Activated CD8-positive, alpha-beta T cell treated with anti-CD3 and anti-CD28 coated beads, Interleukin-2, amount 10 ng/mL, durations not matched to agents 7 days and 5 days (primary cell): ENCODE data around the gene CLIP1. TPM values are rescaled to one million over a fixed set of nuclear protein-coding genes. Genes with fewer than 3 reads are reported as not detected.
"Not testable (repeated sequence)": the region's sequence is repeated elsewhere in the genome, so short reads cannot be mapped to it uniquely, and the experiment has no call there.

Experiments
- ATAC-seq: fragments of 150-1000 bp; cut with Tn5 transposase; one replicate; pipeline ENCODE4 v1.10.0; 2021; ENCODE audit warnings: moderate library complexity
- CTCF ChIA-PET: fragments of 350-600 bp; sonication (Branson Sonifier 250); formaldehyde crosslinking; loops from one replicate; lab custom pipeline; 2021; ENCODE audit warnings: antibody characterized with exemption; lab: Charles Lee
- POLR2A ChIA-PET: fragments of 350-600 bp; sonication (Branson Sonifier 250); formaldehyde crosslinking; loops from one replicate; lab custom pipeline; 2021; ENCODE audit warnings: antibody characterized with exemption; lab: Charles Lee
- DNase-seq: peaks from one replicate; pipeline ENCODE4 v3.0.0-alpha.2; 2020
- H3K27ac Mint-ChIP-seq: one replicate; pipeline ENCODE4 v1.8.0; 2021; ENCODE audit warnings: mild to moderate bottlenecking, mixed read lengths
- H3K27me3 Mint-ChIP-seq: one replicate; pipeline ENCODE4 v1.8.0; 2021; ENCODE audit warnings: low read depth, mixed read lengths
- H3K36me3 Mint-ChIP-seq: one replicate; pipeline ENCODE4 v1.8.0; 2021; ENCODE audit warnings: low read depth, mixed read lengths
- H3K4me1 Mint-ChIP-seq: one replicate; pipeline ENCODE4 v1.8.0; 2021; ENCODE audit warnings: low read depth, mixed read lengths
- H3K4me3 Mint-ChIP-seq: one replicate; pipeline ENCODE4 v1.8.0; 2021; ENCODE audit warnings: mild to moderate bottlenecking, mixed read lengths
- H3K9me3 Mint-ChIP-seq: one replicate; pipeline ENCODE4 v1.8.0; 2022; ENCODE audit warnings: mixed read lengths; ENCODE audit not compliant: insufficient read depth
- total RNA-seq, 2 experiments: library from RNA; stranded (reverse); gene quantifications; one replicate each; pipeline ENCODE4 v1.2.3, GENCODE V29; 2021

CLIP1 gene
- total RNA-seq, 2 experiments from 2014 or later, result 61.4 to 63.2 TPM

DNA sequence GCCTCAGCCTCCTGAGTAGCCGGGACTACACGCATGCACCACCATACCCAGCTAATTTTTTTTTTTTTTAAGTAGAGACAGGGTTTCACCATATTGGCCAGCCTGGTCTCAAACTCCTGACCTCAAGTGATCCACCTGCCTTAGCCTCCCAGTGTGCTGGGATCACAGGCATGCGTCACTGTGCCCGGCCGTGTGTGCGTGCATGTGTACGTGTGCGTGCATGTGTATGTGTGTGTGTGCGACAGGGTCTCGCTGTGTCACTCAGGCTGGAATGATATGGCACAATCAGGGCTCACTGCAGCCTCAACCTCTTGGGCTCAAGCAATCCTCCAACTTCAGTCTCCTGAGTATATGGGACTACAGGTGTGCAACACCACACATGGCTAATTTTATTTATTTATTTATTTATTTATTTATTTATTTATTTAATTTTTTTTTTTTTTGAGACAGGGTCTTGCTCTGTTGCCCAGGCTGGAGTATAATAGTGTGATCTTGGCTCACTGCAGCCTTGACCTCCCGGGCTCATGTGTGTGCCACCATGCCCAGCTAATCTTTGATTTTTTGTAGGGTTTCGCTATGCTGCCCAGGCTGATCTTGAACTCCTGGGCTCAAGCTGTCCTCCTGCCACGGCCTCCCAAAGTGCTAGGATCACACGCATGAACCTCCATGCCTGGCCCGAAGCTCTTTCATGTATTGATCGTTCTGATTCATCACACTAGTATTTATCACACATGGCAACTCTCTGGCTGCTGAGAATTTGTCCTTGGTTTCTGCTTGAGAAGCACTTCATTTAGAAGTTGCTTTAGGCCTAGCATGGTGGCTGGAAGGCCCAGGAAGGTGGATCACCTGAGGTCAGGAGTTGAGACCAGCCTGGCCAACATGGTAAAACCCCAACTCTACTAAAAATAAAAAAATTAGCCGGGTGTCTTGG, 35.9 kb upstream of the CLIP1 start:
- DNase-seq (no peak), ATAC-seq (no peak)
- H3K4me1 Mint-ChIP-seq, result peaks cover 24% of the 10 kb centered on the region
- no peaks in the 10 kb centered on the region for H3K27me3 Mint-ChIP-seq
- no peaks in the 10 kb centered on the region for H3K36me3 Mint-ChIP-seq
- POLR2A ChIA-PET, result no interaction called here
- H3K27ac Mint-ChIP-seq, result peak overlapping the region; percentile 39
- CTCF ChIA-PET, result interaction anchor here (0.7 to 2.5 kb wide), 3 partner anchors 13 to 45 kb away, joined by 3 to 7 read pairs (median 4); no protein-coding TSS in a partner anchor
- H3K9me3 Mint-ChIP-seq, result no peaks in the 10 kb centered on the region
- H3K4me3 Mint-ChIP-seq, result no peak overlapping the region

DNA sequence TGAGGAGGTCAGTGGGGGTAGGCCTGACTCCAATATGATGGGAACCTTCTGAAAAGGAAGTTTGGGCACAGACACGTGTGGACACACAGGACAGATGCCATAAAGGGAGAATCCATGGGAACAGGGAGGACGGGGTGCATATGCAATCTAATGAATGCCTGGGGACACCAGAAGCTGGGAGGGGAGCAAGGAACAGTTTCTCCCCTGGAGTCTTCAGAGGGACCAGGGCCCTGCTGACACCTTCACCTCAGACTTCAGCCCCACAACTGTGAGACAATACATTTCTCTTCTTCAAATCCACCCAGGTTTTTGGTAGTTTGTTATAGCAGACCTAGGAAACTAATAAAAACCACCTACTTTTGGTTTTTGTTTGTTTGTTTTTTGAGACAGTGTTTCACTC, 35.2 kb upstream of the CLIP1 start:
- Mint-ChIP-seq H3K9me3 (no peaks in the 10 kb centered on the region), H3K27ac (peak overlapping the region; percentile 39), H3K36me3 (no peaks in the 10 kb centered on the region), H3K4me3 (no peak overlapping the region), H3K27me3 (no peaks in the 10 kb centered on the region), H3K4me1 (peaks cover 31% of the 10 kb centered on the region)
- CTCF ChIA-PET, result interaction anchor here (1.1 kb wide), 1 partner anchor 44 kb away, joined by 3 read pairs; no protein-coding TSS in a partner anchor
- ATAC-seq (no peak), DNase-seq (no peak)
- POLR2A ChIA-PET, result no interaction called here

DNA sequence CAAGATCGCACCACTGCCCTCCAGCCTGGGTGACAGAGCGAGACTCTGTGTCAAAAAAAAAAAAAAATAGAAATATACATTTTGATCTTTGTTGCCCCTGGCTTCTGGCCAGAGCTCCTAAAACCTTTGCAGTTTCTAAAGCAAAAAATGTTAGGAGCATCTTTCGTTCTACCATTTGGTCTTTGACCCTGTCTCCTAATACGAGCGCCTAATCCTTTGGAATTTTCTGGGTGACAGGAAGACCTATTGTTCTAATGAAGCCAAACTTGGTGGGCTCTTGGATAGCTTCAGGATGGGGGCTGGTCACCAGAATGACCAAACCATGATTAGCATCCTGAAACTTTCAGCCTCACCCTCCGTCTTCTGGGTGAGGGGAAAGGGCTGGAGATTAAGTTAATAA, 32.3 kb upstream of the CLIP1 start:
- no peaks in the 10 kb centered on the region for H3K36me3 Mint-ChIP-seq
- no peak for DNase-seq
- no peak overlapping the region for H3K4me3 Mint-ChIP-seq
- no peaks in the 10 kb centered on the region for H3K27me3 Mint-ChIP-seq
- no peak for ATAC-seq
- no peaks in the 10 kb centered on the region for H3K9me3 Mint-ChIP-seq
- H3K27ac Mint-ChIP-seq, result no peak overlapping the region
- peaks cover 39% of the 10 kb centered on the region for H3K4me1 Mint-ChIP-seq
- ChIA-PET CTCF (interaction anchor here (1.1 to 1.5 kb wide), 2 partner anchors 18 to 55 kb away, joined by 4 to 6 read pairs; no protein-coding TSS in a partner anchor), POLR2A (no interaction called here)

DNA sequence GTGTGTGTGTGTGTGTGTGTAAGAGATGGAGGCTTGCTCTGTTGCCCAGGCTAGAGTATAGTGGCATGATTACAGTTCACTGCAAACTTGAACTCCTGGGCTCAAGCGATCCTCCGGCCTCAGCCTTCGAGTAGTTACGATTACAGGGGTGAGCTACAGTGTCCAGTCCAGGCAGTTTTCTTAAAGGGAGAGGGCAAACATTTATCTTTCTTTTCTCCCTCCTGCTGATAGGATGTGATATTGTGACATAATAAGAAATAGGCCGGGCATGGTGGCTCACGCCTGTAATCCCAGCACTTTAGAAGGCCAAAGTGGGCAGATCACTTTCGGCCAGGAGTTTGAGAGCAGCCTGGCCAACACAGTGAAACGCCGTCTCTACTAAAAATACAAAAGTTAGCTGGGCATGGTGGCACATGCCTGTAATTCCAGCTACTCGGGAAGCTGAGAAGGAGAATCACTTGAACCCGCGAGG, 31.8 kb upstream of the CLIP1 start:
- Mint-ChIP-seq H3K9me3 (no peaks in the 10 kb centered on the region), H3K4me3 (no peak overlapping the region), H3K4me1 (peaks cover 39% of the 10 kb centered on the region), H3K27me3 (no peaks in the 10 kb centered on the region), H3K36me3 (no peaks in the 10 kb centered on the region), H3K27ac (peak overlapping the region; percentile 98)
- ATAC-seq, result no peak
- CTCF ChIA-PET, result interaction anchor here (1.1 kb wide), 1 partner anchor 54 kb away, joined by 4 read pairs; no protein-coding TSS in a partner anchor
- POLR2A ChIA-PET, result no interaction called here
- no peak for DNase-seq

DNA sequence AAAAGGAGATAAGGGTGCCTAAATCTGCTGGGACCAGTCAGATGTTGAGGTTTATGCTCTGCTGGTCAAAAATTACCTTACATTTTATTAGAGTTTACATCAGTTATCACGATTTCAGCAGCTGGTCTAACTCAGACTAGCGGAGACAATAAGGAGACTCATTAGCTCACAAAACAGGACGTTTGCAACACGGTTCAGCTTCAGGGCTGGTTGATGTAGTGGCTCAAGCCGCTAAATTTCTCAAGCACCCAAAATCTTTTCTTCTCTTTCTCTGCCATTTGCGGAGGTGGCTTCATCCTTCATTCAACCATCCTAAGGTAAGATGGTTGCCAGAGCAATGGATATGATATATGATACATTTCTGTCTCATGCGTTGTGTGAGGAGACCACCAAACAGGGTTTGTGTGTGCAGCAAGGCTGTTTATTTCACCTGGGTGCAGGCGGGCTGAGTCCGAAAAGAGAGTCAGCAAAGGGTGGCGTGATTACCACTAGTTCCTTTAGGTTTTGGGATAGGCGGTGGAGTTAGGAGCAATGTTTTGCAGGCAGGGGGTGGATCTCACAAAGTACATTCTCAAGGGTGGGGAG, 30.3 kb upstream of the CLIP1 start:
- peak overlapping the region; percentile 65 for H3K4me3 Mint-ChIP-seq
- peaks cover 37% of the 10 kb centered on the region for H3K4me1 Mint-ChIP-seq
- peak overlapping the region; percentile 98 for H3K27ac Mint-ChIP-seq
- ATAC-seq, result peak; percentile 15
- DNase-seq, result peak; percentile 26
- CTCF ChIA-PET, result interaction anchor here (0.9 to 1.6 kb wide), 6 partner anchors 15 to 116 kb away, joined by 3 to 16 read pairs (median 4); no protein-coding TSS in a partner anchor
- POLR2A ChIA-PET, result interaction anchor here (0.7 to 2.0 kb wide), 3 partner anchors 19 to 74 kb away, joined by 3 to 8 read pairs (median 3); partner anchors contain the start of genes KNTC1, RSRC2 and ZCCHC8
- H3K9me3 Mint-ChIP-seq, result no peaks in the 10 kb centered on the region
- H3K27me3 Mint-ChIP-seq, result no peaks in the 10 kb centered on the region
- no peaks in the 10 kb centered on the region for H3K36me3 Mint-ChIP-seq

DNA sequence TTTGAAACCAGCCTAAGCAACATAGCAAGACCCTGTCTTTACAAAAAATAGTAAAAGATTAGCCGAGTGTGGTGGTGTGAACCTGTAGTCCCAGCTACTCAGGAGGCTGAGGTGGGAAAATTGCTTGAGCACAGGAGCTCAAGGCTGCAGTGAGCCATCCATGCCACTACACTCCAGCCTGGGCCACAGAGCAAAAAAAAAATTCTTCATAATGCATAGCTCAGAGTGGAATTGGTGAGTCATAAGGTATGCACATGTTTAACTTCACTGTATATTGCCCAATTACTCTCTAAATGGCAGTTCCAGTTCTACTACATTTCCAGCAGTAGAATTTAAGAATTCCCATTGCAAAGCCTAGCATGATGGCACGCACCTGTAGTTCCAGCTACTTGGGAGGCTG, 26.8 kb upstream of the CLIP1 start:
- Mint-ChIP-seq H3K4me3 (no peak overlapping the region), H3K27me3 (peaks cover 2% of the 10 kb centered on the region), H3K27ac (no peak overlapping the region), H3K9me3 (no peaks in the 10 kb centered on the region), H3K36me3 (no peaks in the 10 kb centered on the region), H3K4me1 (peaks cover 24% of the 10 kb centered on the region)
- ATAC-seq (no peak), DNase-seq (no peak)
- ChIA-PET CTCF (interaction anchor here (0.5 to 4.1 kb wide), 5 partner anchors 22 to 1225 kb away, joined by 3 to 20 read pairs (median 3); partner anchors contain the start of gene CLIP1), POLR2A (interaction anchor here (0.6 kb wide), 1 partner anchor 51 kb away, joined by 3 read pairs; no protein-coding TSS in a partner anchor)

DNA sequence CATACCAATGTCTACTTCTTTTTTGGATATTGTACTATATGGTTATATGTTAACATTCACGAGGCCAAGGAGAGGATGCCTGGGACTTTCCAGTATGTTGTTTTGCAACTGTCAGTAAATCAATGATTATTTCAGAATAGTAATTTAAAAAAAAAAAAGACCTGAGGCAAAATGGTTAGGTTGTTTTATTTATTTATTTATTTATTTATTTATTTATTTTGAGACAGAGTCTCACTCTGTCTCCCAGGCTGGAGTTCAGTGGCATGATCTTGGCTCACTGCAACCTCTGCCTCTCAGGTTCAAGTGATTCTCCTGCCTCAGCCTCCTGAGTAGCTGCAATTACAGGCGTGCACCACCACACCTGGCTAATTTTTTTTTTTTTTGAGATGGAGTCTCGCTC, 25.4 kb upstream of the CLIP1 start:
- ATAC-seq, DNase-seq, H3K27ac Mint-ChIP-seq, H3K4me3 Mint-ChIP-seq, H3K9me3 Mint-ChIP-seq, H3K36me3 Mint-ChIP-seq, H3K27me3 Mint-ChIP-seq, POLR2A ChIA-PET, H3K4me1 Mint-ChIP-seq: not testable (repeated sequence)
- CTCF ChIA-PET, result interaction anchor here (0.9 to 4.1 kb wide), 3 partner anchors 24 to 207 kb away, joined by 3 to 20 read pairs (median 5); no protein-coding TSS in a partner anchor

DNA sequence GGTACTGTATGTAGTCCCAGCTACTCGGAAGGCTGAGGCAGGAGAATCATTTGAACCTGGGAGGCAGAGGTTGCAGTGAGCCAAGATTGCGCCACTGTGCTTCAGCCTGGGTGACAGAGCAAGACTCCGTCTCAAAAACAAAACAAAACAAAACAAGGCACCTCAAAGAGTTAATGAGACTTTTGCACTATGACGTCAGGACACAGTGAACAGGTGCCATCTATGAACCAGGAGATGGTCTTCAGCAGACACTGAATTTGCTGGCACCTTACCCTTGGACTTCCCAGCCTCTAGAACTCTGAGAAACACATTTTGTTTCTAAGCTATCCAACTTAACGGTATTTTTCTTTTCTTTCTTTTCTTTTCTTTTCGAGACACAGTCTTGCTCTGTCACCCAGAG, 23.9 kb upstream of the CLIP1 start:
- H3K27ac Mint-ChIP-seq, H3K4me3 Mint-ChIP-seq, H3K4me1 Mint-ChIP-seq, ATAC-seq, H3K9me3 Mint-ChIP-seq, DNase-seq, POLR2A ChIA-PET, H3K27me3 Mint-ChIP-seq, H3K36me3 Mint-ChIP-seq: not testable (repeated sequence)
- CTCF ChIA-PET, result interaction anchor here (0.6 to 4.1 kb wide), 2 partner anchors 47 to 79 kb away, joined by 3 to 20 read pairs; no protein-coding TSS in a partner anchor

DNA sequence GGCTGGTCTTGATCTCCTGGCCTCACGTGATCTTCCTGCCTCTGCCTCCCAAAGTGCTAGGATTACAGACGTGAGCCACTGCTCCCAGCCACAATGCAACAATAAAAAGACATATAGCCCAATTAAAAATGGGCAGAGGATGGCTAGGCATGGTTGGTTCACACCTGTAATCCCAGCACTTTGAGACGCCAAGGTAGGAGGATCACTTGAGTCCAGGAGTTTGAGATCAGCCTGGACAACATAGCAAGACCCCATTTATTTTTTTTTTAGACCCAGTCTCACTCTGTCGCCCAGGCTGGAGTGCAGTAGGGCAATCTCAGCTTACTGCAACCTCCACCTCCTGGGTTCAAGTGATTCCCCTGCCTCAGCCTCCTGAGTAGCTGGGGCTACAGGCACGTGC, 21.6 kb upstream of the CLIP1 start:
- H3K36me3 Mint-ChIP-seq, POLR2A ChIA-PET, H3K27ac Mint-ChIP-seq, DNase-seq, H3K27me3 Mint-ChIP-seq, CTCF ChIA-PET, ATAC-seq, H3K9me3 Mint-ChIP-seq, H3K4me1 Mint-ChIP-seq, H3K4me3 Mint-ChIP-seq: not testable (repeated sequence)

DNA sequence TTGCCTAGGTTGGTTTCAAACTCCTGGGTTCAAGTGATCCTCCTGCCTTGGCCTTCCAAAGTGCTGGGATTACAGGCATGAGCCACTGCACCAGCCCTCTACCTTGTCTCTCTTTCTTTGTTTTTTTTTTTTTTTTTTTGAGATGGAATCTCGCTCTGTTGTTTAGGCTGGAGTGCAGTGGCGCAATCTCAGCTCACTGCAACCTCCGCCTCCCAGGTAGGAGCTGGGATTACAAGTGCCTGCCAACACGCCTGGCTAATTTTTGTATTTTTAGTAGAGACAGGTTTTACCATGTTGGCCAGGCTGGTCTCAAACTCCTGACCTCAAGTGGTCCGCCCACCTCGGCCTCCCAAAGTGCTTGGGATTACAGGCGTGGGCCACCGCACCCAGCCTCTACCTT, 16.4 kb upstream of the CLIP1 start:
- ATAC-seq, DNase-seq, H3K27me3 Mint-ChIP-seq, H3K36me3 Mint-ChIP-seq, H3K4me1 Mint-ChIP-seq, POLR2A ChIA-PET, H3K9me3 Mint-ChIP-seq, H3K4me3 Mint-ChIP-seq, H3K27ac Mint-ChIP-seq: not testable (repeated sequence)
- CTCF ChIA-PET, result interaction anchor here (1.9 to 2.1 kb wide), 2 partner anchors 33 to 39 kb away, joined by 7 to 9 read pairs; no protein-coding TSS in a partner anchor

DNA sequence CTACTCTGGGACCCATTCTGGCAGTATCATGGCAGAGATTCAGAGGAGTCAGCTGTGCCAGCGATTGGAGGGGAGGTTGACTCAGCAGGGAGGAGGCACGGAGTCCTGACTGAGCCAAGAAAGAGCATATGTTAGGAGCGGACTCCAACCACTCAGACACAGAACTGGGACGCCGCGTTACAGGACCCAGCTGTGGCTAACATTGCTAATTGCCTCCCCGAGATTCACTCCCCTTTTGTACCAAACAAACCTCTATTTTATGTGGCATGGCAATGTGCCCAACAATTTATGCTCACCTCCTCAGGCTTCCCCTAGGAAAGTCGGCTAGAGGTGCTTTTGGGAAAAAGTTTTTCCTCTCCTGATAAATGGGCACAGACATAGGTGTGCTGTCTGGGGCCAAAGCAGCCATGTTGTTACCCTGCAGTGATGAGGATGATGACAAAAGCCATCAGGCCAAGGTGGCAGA, 15.2 kb upstream of the CLIP1 start:
- Mint-ChIP-seq H3K9me3 (no peaks in the 10 kb centered on the region), H3K4me1 (no peaks in the 10 kb centered on the region), H3K36me3 (no peaks in the 10 kb centered on the region), H3K27ac (no peak overlapping the region), H3K4me3 (no peak overlapping the region), H3K27me3 (peaks cover 5% of the 10 kb centered on the region)
- ChIA-PET POLR2A (no interaction called here), CTCF (interaction anchor here (1.9 kb wide), 1 partner anchor 34 kb away, joined by 9 read pairs; no protein-coding TSS in a partner anchor)
- no peak for DNase-seq
- no peak for ATAC-seq
